Ovary (tissue), 3 donors: ENCODE results near the gene SLC23A1.

Experiments used
- CTCF ChIP-seq, 3 donors: fragments of 450-650 bp in 2 of 3; fragments of 200-600 bp in 1 of 3; IDR thresholded peaks; one replicate each; pipeline versions ENCODE4 v1.5.1 to v1.8.0; 2016 to 2022; ENCODE audit warnings: antibody characterized with exemption in 3 of 3, mild to moderate bottlenecking in 1 of 3
- EP300 ChIP-seq: sonication (generic); formaldehyde crosslinking; IDR thresholded peaks from one replicate; pipeline ENCODE4 v1.6.1; 2017; ENCODE audit warnings: antibody characterized with exemption
- donor health status: DM: no; HTN: no; CAD: no.

GRCh38 chr5:139387611-139388197, 4.6 kb upstream of the SLC23A1 start:
- TF ChIP-seq CTCF (IDR thresholded peaks at IDR 0.05) (no peak), EP300 (no peak)
